A549 (cell line): ENCODE measurements around the gene SF1. TPM values are rescaled to one million over a fixed set of nuclear protein-coding genes. Genes with fewer than 3 reads are reported as not detected.

Experiments used
- ATAC-seq, 2 experiments: fragments of 200-7000 bp in 1 of 2; fragments of >200 bp in 1 of 2; cut with Nextera tagmentation in 1 of 2; cut with Tn5 transposase in 1 of 2; 3 replicates each; pipeline versions ENCODE4 v1.8.0 to v1.9.1; 2018 to 2020; ENCODE audit warnings: mild to moderate bottlenecking in 1 of 2, moderate library complexity in 1 of 2
- CTCF ChIA-PET: fragments of 300-600 bp; sonication (Branson Sonifier 250); formaldehyde crosslinking; extraction: SDS; loops from one replicate; lab custom pipeline; 2021; ENCODE audit warnings: antibody characterized with exemption, inconsistent platforms; lab: Yijun Ruan, JAX
- POLR2A ChIA-PET: fragments of 350-600 bp; formaldehyde crosslinking; extraction: SDS; loops from one replicate; lab custom pipeline; 2021; ENCODE audit warnings: antibody characterized with exemption, inconsistent platforms; lab: Yijun Ruan, JAX
- DNase-seq, 2 experiments: peaks; one replicate each; pipeline versions ENCODE4 v3.0.0 to v3.0.0-alpha.2; 2011 to 2016; ENCODE audit warnings: low read depth in 1 of 2, low spot score in 1 of 2
- FAIRE-seq: peaks from 2 replicates; lab custom pipeline; 2011; peaks lifted over from hg19 to GRCh38; lab: Jason Lieb, UNC
- H3K27ac ChIP-seq, 2 experiments: fragments of >200 bp; sonication (Bioruptor Twin); formaldehyde crosslinking; 3 replicates each; pipeline ENCODE4 v1.5.1; 2016 to 2017
- H3K4me1 ChIP-seq: fragments of >200 bp; sonication (Bioruptor Twin); formaldehyde crosslinking; 3 replicates; pipeline ENCODE4 v1.6.1; 2016
- H3K4me2 ChIP-seq: fragments of >200 bp; sonication (Bioruptor Twin); formaldehyde crosslinking; 3 replicates; pipeline ENCODE4 v1.6.1; 2016
- H3K4me3 ChIP-seq: fragments of >200 bp; sonication (Bioruptor Twin); formaldehyde crosslinking; 3 replicates; pipeline ENCODE4 v1.5.1; 2016
- H3K9me3 ChIP-seq: fragments of >200 bp; sonication (Bioruptor Twin); formaldehyde crosslinking; 3 replicates; pipeline ENCODE4 v1.6.1; 2016
- BHLHE40 ChIP-seq: IDR thresholded peaks from 2 replicates; pipeline ENCODE4 v1.6.1; 2012; ENCODE audit warnings: low read depth, low read length, inconsistent platforms
- CBX2 ChIP-seq: fragments of 200-600 bp; sonication (generic); IDR thresholded peaks from 2 replicates; pipeline ENCODE4 v1.6.1; 2016; ENCODE audit warnings: low read depth, mild to moderate bottlenecking, borderline replicate concordance
- CBX8 ChIP-seq: fragments of 200-600 bp; sonication (generic); IDR thresholded peaks from 2 replicates; pipeline ENCODE4 v1.6.1; 2016
- CHD2 ChIP-seq: fragments of 150-350 bp; IDR thresholded peaks from 2 replicates; pipeline ENCODE4 v1.6.1; 2014; ENCODE audit warnings: low read length; ENCODE audit not compliant: partially characterized antibody
- CHD4 ChIP-seq: fragments of 200-600 bp; sonication (generic); IDR thresholded peaks from 2 replicates; pipeline ENCODE4 v1.6.1; 2016; ENCODE audit warnings: antibody characterized with exemption, mild to moderate bottlenecking, borderline replicate concordance
- EHMT2 ChIP-seq: fragments of 200-600 bp; sonication (generic); IDR thresholded peaks from 2 replicates; pipeline ENCODE4 v1.6.1; 2016; ENCODE audit warnings: antibody characterized with exemption, low read depth, mild to moderate bottlenecking, moderate library complexity
- ELK1 ChIP-seq: fragments of 150-350 bp; IDR thresholded peaks from 2 replicates; pipeline ENCODE4 v1.6.1; 2014; ENCODE audit warnings: low read depth, mild to moderate bottlenecking, low read length
- ESRRA ChIP-seq: fragments of 150-350 bp; IDR thresholded peaks from 2 replicates; pipeline ENCODE4 v1.6.1; 2014; ENCODE audit warnings: mild to moderate bottlenecking, low read length, borderline replicate concordance
- FOXS1 ChIP-seq: fragments of 250-450 bp; sonication (Bioruptor Pico); IDR thresholded peaks from 2 replicates; pipeline ENCODE4 v1.5.0; 2020; ENCODE audit warnings: mild to moderate bottlenecking, moderate library complexity
- HDAC2 ChIP-seq: fragments of 200-600 bp; sonication (generic); IDR thresholded peaks from 2 replicates; pipeline ENCODE4 v1.6.1; 2016
- HOXB13 ChIP-seq: fragments of 250-450 bp; sonication (Bioruptor Pico); IDR thresholded peaks from 2 replicates; pipeline ENCODE4 v1.5.0; 2020; ENCODE audit warnings: low read depth, mild to moderate bottlenecking, moderate library complexity
- HOXB5 ChIP-seq: fragments of 250-450 bp; sonication (Bioruptor Pico); IDR thresholded peaks from 2 replicates; pipeline ENCODE4 v1.5.0; 2020; ENCODE audit warnings: mild to moderate bottlenecking, moderate library complexity
- MAX ChIP-seq: IDR thresholded peaks from 2 replicates; pipeline ENCODE4 v1.6.1; 2012
- MAZ ChIP-seq: fragments of 150-350 bp; IDR thresholded peaks from 2 replicates; pipeline ENCODE4 v1.6.1; 2014; ENCODE audit warnings: antibody characterized with exemption, low read depth, low read length, borderline replicate concordance
- MYC ChIP-seq: IDR thresholded peaks from 2 replicates; pipeline ENCODE4 v1.6.1; 2012; ENCODE audit warnings: mild to moderate bottlenecking, inconsistent platforms, low read length, improper control_type of control experiment, borderline replicate concordance
- NFE2L2 ChIP-seq: fragments of 150-350 bp; conservative IDR thresholded peaks from 2 replicates; pipeline ENCODE4 v1.6.1; 2014; ENCODE audit warnings: low read length
- PHF8 ChIP-seq: fragments of 200-600 bp; sonication (generic); IDR thresholded peaks from 2 replicates; pipeline ENCODE4 v1.6.1; 2016; ENCODE audit warnings: low read depth, mild to moderate bottlenecking, antibody characterized with exemption, moderate library complexity, borderline replicate concordance
- POLR2A ChIP-seq: IDR thresholded peaks from 2 replicates; pipeline ENCODE4 v1.6.1; 2012; ENCODE audit warnings: mild to moderate bottlenecking, low read length
- POLR2AphosphoS2 ChIP-seq: conservative IDR thresholded peaks from 2 replicates; pipeline ENCODE4 v1.6.1; 2012; ENCODE audit warnings: low read length, improper control_type of control experiment, inconsistent platforms
- RCOR1 ChIP-seq: fragments of 150-350 bp; IDR thresholded peaks from 2 replicates; pipeline ENCODE4 v1.6.1; 2014; ENCODE audit warnings: antibody characterized with exemption, low read length, low read depth
- REST ChIP-seq: fragments of 200-600 bp; sonication (generic); IDR thresholded peaks from 2 replicates; pipeline ENCODE4 v1.6.1; 2016; ENCODE audit warnings: antibody characterized with exemption, mild to moderate bottlenecking, moderate library complexity
- SREBF2 ChIP-seq: fragments of 450-650 bp; IDR thresholded peaks from 2 replicates; pipeline ENCODE4 v1.6.1; 2014; ENCODE audit warnings: mild to moderate bottlenecking, moderate library complexity
- TP53 ChIP-seq: fragments of 250-450 bp; sonication (Bioruptor Pico); IDR thresholded peaks from 2 replicates; pipeline ENCODE4 v1.5.0; 2021; ENCODE audit warnings: mild to moderate bottlenecking, moderate library complexity
- USF2 ChIP-seq: fragments of 450-650 bp; IDR thresholded peaks from 2 replicates; pipeline ENCODE4 v1.6.1; 2014; ENCODE audit warnings: antibody characterized with exemption
- ZFP36 ChIP-seq: fragments of 450-650 bp; IDR thresholded peaks from 2 replicates; pipeline ENCODE4 v1.6.1; 2014; ENCODE audit warnings: borderline replicate concordance; ENCODE audit not compliant: partially characterized antibody
- ZNF302 ChIP-seq: fragments of 250-450 bp; sonication (Bioruptor Pico); IDR thresholded peaks from 2 replicates; pipeline ENCODE4 v1.9.0; 2021; ENCODE audit warnings: inconsistent platforms, mild to moderate bottlenecking, moderate library complexity
- ZSCAN20 ChIP-seq: fragments of 250-450 bp; sonication (Bioruptor Pico); IDR thresholded peaks from 2 replicates; pipeline ENCODE4 v1.8.0; 2022; ENCODE audit warnings: mild to moderate bottlenecking, moderate library complexity
- WGBS: methylation state at CpG from one replicate; pipeline ENCODE4 v1.1.6; 2017; ENCODE audit errors: missing lambda C conversion rate; 5-methylcytosine and 5-hydroxymethylcytosine counted together
- polyA plus RNA-seq, 4 experiments: library from polyadenylated mRNA; depleted of rRNA in 3 of 4; stranded (reverse); fragments of >200 nt; fragmentation: RNase III in 1 of 4; extraction: RNeasy Plus Mini Kit Qiagen cat#74134 plus additional on column Dnase treatment in 1 of 4; gene quantifications; 2 replicates in 3 of 4; 3 replicates in 1 of 4; pipeline ENCODE4 v1.2.3, GENCODE V29; 2011 to 2017
- TF ChIP-seq, protein P1 (sequence below): fragments of >200 bp; sonication (Bioruptor Twin); formaldehyde crosslinking; IDR thresholded peaks from 2 replicates; pipeline ENCODE4 v1.6.1; 2016
- TF ChIP-seq, protein P2 (sequence below): fragments of >200 bp; sonication (Bioruptor Twin); formaldehyde crosslinking; IDR thresholded peaks from 3 replicates; pipeline ENCODE4 v1.5.1; 2016

The SF1 gene
- polyA plus RNA-seq, 2 of the 4 experiments (the other 2 are of a cell fraction): 104 to 310 TPM

DNA sequence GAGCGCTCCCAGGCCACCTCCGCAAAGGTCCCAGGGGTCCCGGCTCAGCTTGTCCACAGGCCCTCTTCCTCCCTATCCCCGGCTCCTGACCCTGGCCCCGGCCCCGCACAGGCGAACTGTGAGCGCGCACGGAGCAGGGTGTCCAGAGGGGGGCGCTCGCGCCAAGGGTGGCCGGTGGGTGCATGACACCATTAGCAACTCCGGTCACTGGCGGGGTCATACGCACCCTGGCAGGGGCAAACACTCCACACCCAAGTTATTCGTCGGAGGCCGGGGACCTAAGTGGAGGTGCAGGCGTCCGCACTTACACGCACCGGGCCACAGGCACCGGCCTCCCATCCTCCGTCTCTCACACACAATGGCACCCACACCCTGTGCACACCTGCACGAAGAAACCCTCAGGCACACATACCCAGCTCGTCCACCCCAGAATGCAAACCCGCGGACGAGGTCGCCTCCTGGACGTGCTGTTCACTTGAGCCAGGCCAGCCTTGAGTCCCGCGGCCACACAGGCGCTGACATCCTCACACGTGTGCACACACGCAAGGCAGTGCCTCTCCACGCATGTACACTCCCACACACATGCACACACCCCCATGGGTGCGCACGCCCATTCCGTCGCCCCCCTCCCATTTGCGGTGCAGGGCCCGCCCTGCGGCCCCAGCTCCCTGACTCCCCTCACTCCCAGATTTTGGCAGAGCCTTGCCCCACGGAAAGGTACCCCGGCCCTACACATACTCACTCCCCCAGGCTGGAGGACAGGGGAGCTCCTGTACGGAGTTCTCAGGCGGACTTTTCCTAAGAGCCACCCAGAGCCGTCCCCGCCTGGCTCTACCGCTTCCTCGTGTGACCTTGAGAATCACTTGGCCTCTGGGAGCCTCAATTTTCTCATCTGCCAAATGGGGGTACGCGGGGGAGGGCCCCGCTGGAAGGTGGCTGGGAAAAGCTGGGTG is 34.5 kb downstream of the SF1 start, which contains the start of gene RASGRP2 (continued):
- no peak for TF ChIP-seq EHMT2
- TF ChIP-seq, all 56 proteins: peak for 7

DNA sequence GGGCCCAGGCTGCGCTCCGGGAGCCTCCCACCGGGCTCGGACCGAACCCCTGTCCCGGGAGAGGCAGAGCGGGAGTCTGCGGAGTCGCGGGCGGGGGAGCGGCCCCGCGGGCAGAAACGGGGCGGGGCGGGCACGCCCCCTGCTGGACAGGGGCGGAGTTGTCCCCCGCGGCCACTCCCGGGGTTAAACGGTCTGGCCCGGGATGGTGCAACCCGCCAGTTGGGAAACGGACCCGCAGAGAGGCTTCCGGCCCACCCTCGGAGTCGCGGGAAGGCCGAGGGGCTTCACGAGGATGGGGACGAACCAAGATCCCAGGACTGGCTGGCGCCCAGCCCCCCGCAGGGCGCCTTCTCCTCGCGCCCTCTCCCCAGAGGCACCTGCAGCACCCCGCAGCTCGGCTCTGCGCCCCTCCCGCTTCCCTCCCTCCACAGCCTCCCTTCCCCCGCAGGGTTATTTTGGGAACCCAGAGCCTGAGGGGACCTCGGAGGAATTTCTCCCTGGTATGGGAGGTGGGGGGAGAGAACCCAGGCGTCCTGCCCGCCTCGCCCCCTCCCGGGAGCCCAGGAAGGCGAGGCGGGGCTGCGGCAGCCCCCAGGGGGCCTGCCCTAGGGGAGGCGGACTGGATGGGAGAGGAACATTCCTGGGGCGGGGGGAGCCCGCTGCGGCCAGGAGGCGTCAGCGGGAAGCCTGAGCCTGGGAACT is 35.3 kb downstream of the SF1 start:
- no peaks in the 10 kb centered on the region for H3K9me3 ChIP-seq
- H3K27ac ChIP-seq: peak overlapping the region; percentile 62 to 83
- CTCF ChIA-PET: interaction anchor here (0.7 to 7.2 kb wide), 28 partner anchors 12 to 438 kb away, joined by 3 to 104 read pairs (median 4); partner anchors contain the start of genes MAP4K2 and PYGM
- POLR2A ChIA-PET: no interaction called here
- H3K4me1 ChIP-seq: peaks cover 28% of the 10 kb centered on the region
- FAIRE-seq: no peak
- peak overlapping the region; percentile 61 for H3K4me3 ChIP-seq
- ATAC-seq: peak; percentile 35 to 74
- DNase-seq: peak; percentile 48 to 92
- WGBS: under 1% methylated on average over 25 of the region's 58 CpGs
- H3K4me2 ChIP-seq: peak overlapping the region; percentile 99
- TF ChIP-seq PHF8 (no peak), POLR2A (no peak), MAZ (no peak), HOXB5 (CRISPR knock-in tag) (no peak; the same call in 1 of the 2 replicates), MYC (no peak), BHLHE40 (no peak), TP53 (CRISPR knock-in tag) (no peak), NFE2L2 (no peak), ZSCAN20 (CRISPR knock-in tag) (no peak), ELK1 (no peak), USF2 (no peak), POLR2AphosphoS2 (no peak), ZNF302 (CRISPR knock-in tag) (no peak), FOXS1 (no peak), EHMT2 (no peak), HOXB13 (CRISPR knock-in tag) (no peak), CBX2 (no peak), CHD4 (no peak), CHD2 (no peak), MAX (no peak), HDAC2 (no peak), SREBF2 (no peak), ESRRA (no peak), REST (no peak), RCOR1 (no peak), ZFP36 (no peak), CBX8 (no peak)
- TF ChIP-seq, protein P1, sequence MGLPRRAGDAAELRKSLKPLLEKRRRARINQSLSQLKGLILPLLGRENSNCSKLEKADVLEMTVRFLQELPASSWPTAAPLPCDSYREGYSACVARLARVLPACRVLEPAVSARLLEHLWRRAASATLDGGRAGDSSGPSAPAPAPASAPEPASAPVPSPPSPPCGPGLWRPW: 0 out of 2 replicates have a peak, but pooled peaks have one; percentile 20
- TF ChIP-seq, protein P2, sequence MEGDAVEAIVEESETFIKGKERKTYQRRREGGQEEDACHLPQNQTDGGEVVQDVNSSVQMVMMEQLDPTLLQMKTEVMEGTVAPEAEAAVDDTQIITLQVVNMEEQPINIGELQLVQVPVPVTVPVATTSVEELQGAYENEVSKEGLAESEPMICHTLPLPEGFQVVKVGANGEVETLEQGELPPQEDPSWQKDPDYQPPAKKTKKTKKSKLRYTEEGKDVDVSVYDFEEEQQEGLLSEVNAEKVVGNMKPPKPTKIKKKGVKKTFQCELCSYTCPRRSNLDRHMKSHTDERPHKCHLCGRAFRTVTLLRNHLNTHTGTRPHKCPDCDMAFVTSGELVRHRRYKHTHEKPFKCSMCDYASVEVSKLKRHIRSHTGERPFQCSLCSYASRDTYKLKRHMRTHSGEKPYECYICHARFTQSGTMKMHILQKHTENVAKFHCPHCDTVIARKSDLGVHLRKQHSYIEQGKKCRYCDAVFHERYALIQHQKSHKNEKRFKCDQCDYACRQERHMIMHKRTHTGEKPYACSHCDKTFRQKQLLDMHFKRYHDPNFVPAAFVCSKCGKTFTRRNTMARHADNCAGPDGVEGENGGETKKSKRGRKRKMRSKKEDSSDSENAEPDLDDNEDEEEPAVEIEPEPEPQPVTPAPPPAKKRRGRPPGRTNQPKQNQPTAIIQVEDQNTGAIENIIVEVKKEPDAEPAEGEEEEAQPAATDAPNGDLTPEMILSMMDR: peak; percentile 85
